ENCODE measurements around the gene DYNC1H1.

GRCh38 chr14:102097441-102098135 lies 133.2 kb downstream of the DYNC1H1 start:
- TF ChIP-seq CTCF (IDR thresholded peaks at IDR 0.05; ENCODE audit: low read depth, low read length, poor library complexity, severe bottlenecking) (no peak), EZH2phosphoT487 (IDR thresholded peaks at IDR 0.05; ENCODE audit: borderline replicate concordance, low read length) (no peak)
